K562 (cell line): ENCODE data around the gene RGS5. TPM values are rescaled to one million over a fixed set of nuclear protein-coding genes. Genes with fewer than 3 reads are reported as not detected.

Source experiments
- ATAC-seq: fragments of 200-7000 bp; cut with Tn5 transposase; 3 replicates; pipeline ENCODE4 v1.9.1; 2020; ENCODE audit warnings: moderate library complexity
- BruUV-seq: library from RNA; stranded (reverse); fragments of 400-500 nt; replicated peaks from 2 replicates; lab custom pipeline; 2021; lab: Mats Ljungman, UMichigan
- CTCF ChIA-PET: fragments of 300-600 bp; formaldehyde crosslinking; extraction: SDS; loops from one replicate; lab custom pipeline; 2021; ENCODE audit warnings: low intra/inter-chr PET ratio; lab: Yijun Ruan, JAX
- POLR2A ChIA-PET: fragments of 300-600, 350-650 bp; sonication (Branson Sonifier 250); formaldehyde crosslinking; extraction: SDS; loops from one replicate; lab custom pipeline; 2021; ENCODE audit warnings: antibody characterized with exemption, inconsistent platforms; lab: Yijun Ruan, JAX
- DNase-seq, 4 experiments: peaks; one replicate each; pipeline versions ENCODE4 v3.0.0 to v3.0.0-alpha.2; 2011 to 2018; ENCODE audit warnings: low spot score in 3 of 4, mixed read lengths in 3 of 4; ENCODE audit errors: extremely low read depth in 1 of 4
- FAIRE-seq: peaks from 2 replicates; lab custom pipeline; 2011; peaks lifted over from hg19 to GRCh38; lab: Jason Lieb, UNC
- H2AFZ ChIP-seq: 2 replicates; pipeline ENCODE4 v1.6.0; 2011; ENCODE audit warnings: low read depth, low read length, control low read depth, inconsistent platforms
- H3K27ac ChIP-seq: fragments of 200-600 bp; 3 replicates; pipeline ENCODE4 v1.8.0; 2011; ENCODE audit warnings: low read depth, mild to moderate bottlenecking, control low read depth, inconsistent platforms, low read length, moderate library complexity, mixed read lengths; ENCODE audit errors: extremely low read depth
- H3K27me3 ChIP-seq, 2 experiments: fragments of 300-600 bp in 1 of 2; 2 replicates in 1 of 2; 3 replicates in 1 of 2; pipeline versions ENCODE4 v1.6.0 to v1.8.0; 2011; ENCODE audit warnings: inconsistent platforms in 2 of 2, low read length in 2 of 2, mild to moderate bottlenecking in 1 of 2, mixed read lengths in 1 of 2, moderate library complexity in 1 of 2; ENCODE audit not compliant: control insufficient read depth in 2 of 2, insufficient read depth in 2 of 2
- H3K36me3 ChIP-seq: fragments of 300-600 bp; 3 replicates; pipeline ENCODE4 v1.8.0; 2011; ENCODE audit warnings: mild to moderate bottlenecking, low read length, inconsistent platforms; ENCODE audit not compliant: control insufficient read depth, insufficient read depth
- H3K4me1 ChIP-seq, 2 experiments: fragments of 200-600 bp in 1 of 2; replicated peaks in 1 of 2; 2 replicates in 1 of 2; 3 replicates in 1 of 2; pipeline versions ENCODE4 v1.5.1 to v1.8.0; 2011; ENCODE audit warnings: inconsistent platforms in 2 of 2, low read length in 2 of 2, mild to moderate bottlenecking in 1 of 2, mixed read lengths in 1 of 2, moderate library complexity in 1 of 2; ENCODE audit not compliant: control insufficient read depth in 2 of 2, insufficient read depth in 2 of 2
- H3K4me2 ChIP-seq: 2 replicates; pipeline ENCODE4 v1.6.1; 2011; ENCODE audit warnings: low read length, control low read depth, inconsistent platforms, mixed read lengths; ENCODE audit not compliant: insufficient read depth
- H3K4me3 ChIP-seq: fragments of 200-600 bp; sonication (generic), shearing (Covaris generic); 2 replicates; pipeline ENCODE4 v1.5.1; 2016; ENCODE audit warnings: control low read depth, inconsistent platforms
- H3K79me2 ChIP-seq: fragments of 200-600 bp; 3 replicates; pipeline ENCODE4 v1.8.0; 2011; ENCODE audit warnings: low read length, inconsistent platforms; ENCODE audit not compliant: control insufficient read depth, insufficient read depth
- H3K9ac ChIP-seq, 2 experiments: 2 replicates each; pipeline versions ENCODE4 v1.6.0 to v1.6.1; 2011; ENCODE audit warnings: low read depth in 2 of 2, low read length in 2 of 2, control low read depth in 1 of 2, inconsistent platforms in 1 of 2, mild to moderate bottlenecking in 1 of 2, mixed read lengths in 1 of 2; ENCODE audit not compliant: insufficient read depth in 1 of 2
- H3K9me1 ChIP-seq: one replicate; pipeline ENCODE4 v1.6.0; 2011; ENCODE audit warnings: inconsistent platforms, mild to moderate bottlenecking, low read length, moderate library complexity; ENCODE audit not compliant: control insufficient read depth, insufficient read depth
- H3K9me3 ChIP-seq: replicated peaks from 2 replicates; pipeline ENCODE4 v1.5.1; 2011; ENCODE audit warnings: low read depth, low read length, inconsistent platforms; ENCODE audit not compliant: control insufficient read depth, insufficient read depth
- H4K20me1 ChIP-seq: replicated peaks from 2 replicates; pipeline ENCODE4 v1.6.1; 2011; ENCODE audit warnings: low read length, inconsistent platforms, mixed read lengths; ENCODE audit not compliant: control insufficient read depth, insufficient read depth
- ARHGAP35 ChIP-seq: fragments of 450-650 bp; IDR thresholded peaks from 2 replicates; pipeline ENCODE4 v1.6.1; 2018; ENCODE audit not compliant: partially characterized antibody
- ATF1 ChIP-seq, 2 experiments: fragments of 450-650 bp in 1 of 2; IDR thresholded peaks; 2 replicates each; pipeline ENCODE4 v1.6.1; 2016; ENCODE audit warnings: missing compliant biosample characterization in 1 of 2, missing genetic modification characterization in 1 of 2
- ATF7 ChIP-seq: fragments of 450-650 bp; IDR thresholded peaks from 2 replicates; pipeline ENCODE4 v1.7.1; 2014; ENCODE audit warnings: mild to moderate bottlenecking, moderate library complexity
- BCL6 ChIP-seq: fragments of 250-450 bp; sonication (Bioruptor Pico); IDR thresholded peaks from 2 replicates; pipeline ENCODE4 v1.4.0; 2020
- BRD4 ChIP-seq: fragments of 200-600 bp; sonication (generic); IDR thresholded peaks from 2 replicates; pipeline ENCODE4 v1.6.1; 2017; ENCODE audit warnings: inconsistent platforms
- CBX1 ChIP-seq: sonication (generic); IDR thresholded peaks from 2 replicates; pipeline ENCODE4 v1.6.1; 2016; ENCODE audit warnings: antibody characterized with exemption, low read depth, mild to moderate bottlenecking
- DMBX1 ChIP-seq: fragments of 250-450 bp; sonication (Bioruptor Pico); IDR thresholded peaks from 2 replicates; pipeline ENCODE4 v1.8.0; 2022; ENCODE audit warnings: inconsistent platforms, mild to moderate bottlenecking, moderate library complexity, borderline replicate concordance
- ETV5 ChIP-seq: sonication (generic); formaldehyde crosslinking; IDR thresholded peaks from 2 replicates; pipeline ENCODE4 v1.4.0; 2020; ENCODE audit warnings: low read depth, mild to moderate bottlenecking, missing genetic modification reagents
- HDAC3 ChIP-seq: fragments of 450-650 bp; IDR thresholded peaks from 2 replicates; pipeline ENCODE4 v1.6.1; 2018; ENCODE audit warnings: borderline replicate concordance, mild to moderate bottlenecking, moderate library complexity; ENCODE audit not compliant: partially characterized antibody
- KDM2B ChIP-seq: fragments of 250-450 bp; sonication (Bioruptor Pico); IDR thresholded peaks from 2 replicates; pipeline ENCODE4 v1.8.0; 2021; ENCODE audit warnings: mild to moderate bottlenecking, moderate library complexity
- KDM4B ChIP-seq, 2 experiments: fragments of 450-650 bp in 1 of 2; sonication (generic) in 1 of 2; IDR thresholded peaks; 2 replicates each; pipeline ENCODE4 v1.6.1; 2016 to 2017; ENCODE audit warnings: borderline replicate concordance in 2 of 2, antibody characterized with exemption in 1 of 2, low read depth in 1 of 2, mild to moderate bottlenecking in 1 of 2
- KLF1 ChIP-seq: fragments of 450-650 bp; IDR thresholded peaks from 2 replicates; pipeline ENCODE4 v1.6.1; 2016; ENCODE audit warnings: missing genetic modification characterization, missing compliant biosample characterization
- MYNN ChIP-seq, 2 experiments: sonication (generic); formaldehyde crosslinking in 1 of 2; IDR thresholded peaks; 2 replicates each; pipeline versions ENCODE4 v1.5.0 to v1.6.1; 2016 to 2020; ENCODE audit warnings: antibody characterized with exemption in 1 of 2, missing genetic modification reagents in 1 of 2
- NFIX ChIP-seq: fragments of 250-450 bp; sonication (Bioruptor Pico); IDR thresholded peaks from 2 replicates; pipeline ENCODE4 v1.4.0; 2020; ENCODE audit warnings: low read depth, mild to moderate bottlenecking, moderate library complexity
- RNF219 ChIP-seq: fragments of 250-450 bp; sonication (Bioruptor Pico); IDR thresholded peaks from 2 replicates; pipeline ENCODE4 v1.5.0; 2022; ENCODE audit warnings: mild to moderate bottlenecking
- UBTF ChIP-seq, 2 experiments: IDR thresholded peaks; 2 replicates each; pipeline ENCODE4 v1.6.1; 2012; ENCODE audit warnings: improper control_type of control experiment in 2 of 2, low read depth in 2 of 2, low read length in 2 of 2, borderline replicate concordance in 1 of 2
- ZNF717 ChIP-seq: fragments of 250-450 bp; sonication (Bioruptor Pico); IDR thresholded peaks from 2 replicates; pipeline ENCODE4 v1.5.0; 2021
- WGBS: fragments of 100-300 bp; shearing (Covaris generic); methylation state at CpG from one replicate; pipeline ENCODE4 v1.1.6; 2016; ENCODE audit warnings: low coverage, mixed read lengths; ENCODE audit not compliant: insufficient coverage; ENCODE audit errors: missing lambda C conversion rate; 5-methylcytosine and 5-hydroxymethylcytosine counted together
- in situ Hi-C: fragments of 300-500 bp; cut with MboI; formaldehyde crosslinking; loops from 4 replicates; pipeline ENCODE4 v1.15.0; 2018; ENCODE audit warnings: inconsistent platforms, mixed read lengths
- intact Hi-C: fragments of 100-400 bp; cut with micrococcal nuclease; formaldehyde crosslinking; loops from 2 replicates; pipeline ENCODE4 v1.14.2; 2022
- polyA plus RNA-seq, 8 experiments: library from polyadenylated mRNA; depleted of rRNA in 4 of 8; stranded (reverse) in 5 of 8; unstranded in 3 of 8; fragments of >200 nt; fragmentation: Nextera tagmentation in 2 of 8; fragmentation: Illumina TruSeq in 1 of 8; extraction: Ambion mirVana in 2 of 8; extraction: Trizol in 1 of 8; gene quantifications; 2 replicates each; pipeline versions ENCODE4 v1.2.1 to v1.2.3, GENCODE V29; 2011 to 2014; ENCODE audit warnings: inconsistent platforms in 1 of 8, missing spikeins in 1 of 8
- total RNA-seq, 7 experiments: library from RNA; depleted of rRNA in 6 of 7; stranded (reverse); fragments of >200 nt in 6 of 7; fragmentation: Illumina TruSeq in 2 of 7; extraction: Trizol in 2 of 7; gene quantifications; 2 replicates each; pipeline versions ENCODE4 v1.2.1 to v1.2.3, GENCODE V29; 2011 to 2021; ENCODE audit warnings: low replicate concordance in 1 of 7
- TF ChIP-seq, protein P1 (sequence below): sonication (generic); formaldehyde crosslinking; IDR thresholded peaks from 2 replicates; pipeline ENCODE4 v1.8.1; 2022; ENCODE audit warnings: missing genetic modification reagents

Gene RGS5
- total and polyA plus RNA-seq, 9 of the 15 experiments (the other 6 are each of a cell fraction or from before 2014, with no cell fraction given) = 0.71 to 5.3 (median 2.4) TPM

DNA sequence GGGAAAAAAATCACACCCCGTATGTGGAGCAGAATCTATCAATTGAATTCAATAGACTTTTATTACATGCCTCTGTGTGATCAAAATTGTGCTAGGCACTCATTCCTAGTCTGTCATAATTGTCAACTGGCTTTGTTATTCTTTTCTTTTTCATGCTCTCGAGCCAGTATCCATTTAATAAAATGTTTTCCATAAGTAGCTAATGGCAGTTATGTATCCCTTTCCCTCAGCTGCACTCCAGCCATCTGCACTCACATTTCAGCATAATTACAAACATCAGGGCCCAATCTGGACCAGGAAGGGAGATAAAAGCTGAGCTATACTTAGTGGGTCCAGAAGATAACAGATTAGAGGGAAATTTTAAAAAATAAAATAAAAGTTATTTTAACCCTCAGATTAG is 15.9 kb downstream of the RGS5 start:
- no TSS peak for BruUV-seq

More for the DNA sequence above, 15.9 kb downstream of the RGS5 start:
- no peaks in the 10 kb centered on the region for H3K36me3 ChIP-seq
- H3K9me3 ChIP-seq = no peaks in the 10 kb centered on the region
- no peaks in the 10 kb centered on the region for H4K20me1 ChIP-seq
- POLR2A ChIA-PET = interaction anchor here (0.6 kb wide), 1 partner anchor 19 kb away, joined by 3 read pairs; no protein-coding TSS in a partner anchor
- H3K9ac ChIP-seq = no peak overlapping the region
- H3K79me2 ChIP-seq = no peaks in the 10 kb centered on the region
- H3K27me3 ChIP-seq = no peaks in the 10 kb centered on the region
- in situ Hi-C loops = loop anchor here (10.0 kb wide), 1 partner anchor 332 kb away; no protein-coding TSS in a partner anchor
- 0% methylated on average over 2 of the region's 2 CpGs for WGBS
- no peak for DNase-seq
- no peak overlapping the region for H3K27ac ChIP-seq
- TF ChIP-seq, protein P1, sequence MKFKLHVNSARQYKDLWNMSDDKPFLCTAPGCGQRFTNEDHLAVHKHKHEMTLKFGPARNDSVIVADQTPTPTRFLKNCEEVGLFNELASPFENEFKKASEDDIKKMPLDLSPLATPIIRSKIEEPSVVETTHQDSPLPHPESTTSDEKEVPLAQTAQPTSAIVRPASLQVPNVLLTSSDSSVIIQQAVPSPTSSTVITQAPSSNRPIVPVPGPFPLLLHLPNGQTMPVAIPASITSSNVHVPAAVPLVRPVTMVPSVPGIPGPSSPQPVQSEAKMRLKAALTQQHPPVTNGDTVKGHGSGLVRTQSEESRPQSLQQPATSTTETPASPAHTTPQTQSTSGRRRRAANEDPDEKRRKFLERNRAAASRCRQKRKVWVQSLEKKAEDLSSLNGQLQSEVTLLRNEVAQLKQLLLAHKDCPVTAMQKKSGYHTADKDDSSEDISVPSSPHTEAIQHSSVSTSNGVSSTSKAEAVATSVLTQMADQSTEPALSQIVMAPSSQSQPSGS = no peak
- TF ChIP-seq KLF1 (no peak), BCL6 (CRISPR knock-in tag) (no peak), CBX1 (no peak), ETV5 (CRISPR knock-in tag) (no peak), KDM2B (CRISPR knock-in tag) (no peak), UBTF (IDR thresholded peaks at IDR 0.05; ENCODE audit: borderline replicate concordance in 1 of 2, low read depth in 2 of 2, low read length in 2 of 2) (no peak), HDAC3 (no peak), ZNF717 (CRISPR knock-in tag) (no peak), ARHGAP35 (no peak), RNF219 (CRISPR knock-in tag) (no peak), DMBX1 (CRISPR knock-in tag) (no peak), BRD4 (no peak), MYNN (IDR thresholded peaks at IDR 0.05) (no peak), MYNN (CRISPR knock-in tag; IDR thresholded peaks at IDR 0.05) (no peak), ATF1 (CRISPR knock-in tag; IDR thresholded peaks at IDR 0.05) (no peak), ATF1 (tag; IDR thresholded peaks at IDR 0.05) (no peak), NFIX (no peak), KDM4B (IDR thresholded peaks at IDR 0.05; ENCODE audit: borderline replicate concordance in 2 of 2, low read depth in 1 of 2) (no peak), ATF7 (no peak)
- TF ChIP-seq, all 486 proteins: peak for 0
- CTCF ChIA-PET = no interaction called here
- no peaks in the 10 kb centered on the region for H3K9me1 ChIP-seq
- H3K4me1 ChIP-seq = no peaks in the 10 kb centered on the region
- FAIRE-seq (no peak), ATAC-seq (no peak)
- no peak overlapping the region for H3K4me3 ChIP-seq
- no peak overlapping the region for H2AFZ ChIP-seq
- H3K4me2 ChIP-seq = no peak overlapping the region
- intact Hi-C loops = no loop called here
